Measurements from ENCODE around the gene HLTF.

Gene HLTF

DNA sequence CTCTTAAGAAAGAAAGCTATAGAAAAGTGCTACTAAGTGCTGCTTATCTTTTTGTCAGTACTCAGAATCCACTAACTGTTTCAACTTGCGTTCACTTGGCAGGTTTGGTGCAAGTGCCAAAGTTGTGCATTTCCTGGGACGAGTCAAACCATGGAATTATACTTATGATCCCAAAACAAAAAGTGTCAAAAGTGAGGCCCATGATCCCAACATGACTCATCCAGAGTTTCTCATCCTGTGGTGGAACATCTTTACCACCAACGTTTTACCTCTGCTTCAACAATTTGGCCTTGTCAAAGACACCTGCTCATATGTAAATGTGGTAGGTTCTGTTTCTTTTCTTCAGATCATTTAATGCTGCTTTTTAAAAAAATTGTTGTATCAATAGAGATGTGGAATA is 62.4 kb downstream of the HLTF start:
- no peak overlapping the region for H3K4me3 ChIP-seq (ENCODE audit: control insufficient read depth, low read depth, low read length)
- no peak for DNase-seq (ENCODE audit: low read depth)
- TF ChIP-seq, protein P1, sequence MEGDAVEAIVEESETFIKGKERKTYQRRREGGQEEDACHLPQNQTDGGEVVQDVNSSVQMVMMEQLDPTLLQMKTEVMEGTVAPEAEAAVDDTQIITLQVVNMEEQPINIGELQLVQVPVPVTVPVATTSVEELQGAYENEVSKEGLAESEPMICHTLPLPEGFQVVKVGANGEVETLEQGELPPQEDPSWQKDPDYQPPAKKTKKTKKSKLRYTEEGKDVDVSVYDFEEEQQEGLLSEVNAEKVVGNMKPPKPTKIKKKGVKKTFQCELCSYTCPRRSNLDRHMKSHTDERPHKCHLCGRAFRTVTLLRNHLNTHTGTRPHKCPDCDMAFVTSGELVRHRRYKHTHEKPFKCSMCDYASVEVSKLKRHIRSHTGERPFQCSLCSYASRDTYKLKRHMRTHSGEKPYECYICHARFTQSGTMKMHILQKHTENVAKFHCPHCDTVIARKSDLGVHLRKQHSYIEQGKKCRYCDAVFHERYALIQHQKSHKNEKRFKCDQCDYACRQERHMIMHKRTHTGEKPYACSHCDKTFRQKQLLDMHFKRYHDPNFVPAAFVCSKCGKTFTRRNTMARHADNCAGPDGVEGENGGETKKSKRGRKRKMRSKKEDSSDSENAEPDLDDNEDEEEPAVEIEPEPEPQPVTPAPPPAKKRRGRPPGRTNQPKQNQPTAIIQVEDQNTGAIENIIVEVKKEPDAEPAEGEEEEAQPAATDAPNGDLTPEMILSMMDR (IDR thresholded peaks at IDR 0.05; ENCODE audit: control insufficient read depth, insufficient read depth, low read depth, low read length, missing control alignments): no peak

DNA sequence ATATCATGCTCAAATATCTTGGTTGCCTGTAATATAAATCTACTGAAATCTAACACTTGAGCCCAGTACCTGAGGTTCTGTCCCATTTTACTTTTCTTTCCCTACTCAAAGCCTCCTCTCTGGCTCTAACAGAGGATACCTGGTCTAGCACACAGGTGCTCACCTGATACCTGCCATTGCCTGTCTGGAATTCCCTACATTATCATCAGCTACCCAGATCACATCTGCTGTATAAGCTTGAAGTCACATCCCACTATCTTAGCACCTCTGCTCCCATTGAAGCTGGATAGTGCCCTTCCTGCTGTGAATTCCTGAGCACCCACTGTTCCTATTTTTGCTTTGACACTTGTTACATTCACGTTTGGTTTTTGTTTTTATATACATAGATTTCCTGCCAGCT is 64.5 kb downstream of the HLTF start:
- no peak for DNase-seq (ENCODE audit: low read depth)
- H3K4me3 ChIP-seq (ENCODE audit: control insufficient read depth, low read depth, low read length): no peak overlapping the region
- TF ChIP-seq, protein P1 (IDR thresholded peaks at IDR 0.05; ENCODE audit: control insufficient read depth, insufficient read depth, low read depth, low read length, missing control alignments): no peak

DNA sequence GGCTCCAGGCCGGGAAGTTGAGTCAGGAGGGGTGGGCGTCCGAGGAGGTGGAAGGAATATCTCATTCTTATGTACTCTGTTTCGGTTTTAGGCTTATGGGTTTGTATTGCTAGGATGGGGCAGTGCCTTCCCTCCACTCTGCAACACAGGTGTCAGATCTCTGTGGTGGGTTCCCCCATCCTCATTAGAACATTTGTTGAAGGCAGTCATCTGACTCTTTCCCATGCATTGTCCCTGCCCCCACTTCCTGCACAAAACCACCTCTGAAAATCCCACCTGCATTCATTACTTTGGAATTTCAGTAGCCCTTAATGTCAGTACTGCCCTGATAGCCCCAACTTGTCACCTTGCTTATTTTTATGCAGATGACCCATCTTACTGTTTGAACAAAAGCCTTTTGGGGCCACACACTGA is 65.5 kb downstream of the HLTF start:
- TF ChIP-seq, protein P1 (IDR thresholded peaks at IDR 0.05; ENCODE audit: control insufficient read depth, insufficient read depth, low read depth, low read length, missing control alignments): no peak
- no peak overlapping the region for H3K4me3 ChIP-seq (ENCODE audit: control insufficient read depth, low read depth, low read length)
- no peak for DNase-seq (ENCODE audit: low read depth)

DNA sequence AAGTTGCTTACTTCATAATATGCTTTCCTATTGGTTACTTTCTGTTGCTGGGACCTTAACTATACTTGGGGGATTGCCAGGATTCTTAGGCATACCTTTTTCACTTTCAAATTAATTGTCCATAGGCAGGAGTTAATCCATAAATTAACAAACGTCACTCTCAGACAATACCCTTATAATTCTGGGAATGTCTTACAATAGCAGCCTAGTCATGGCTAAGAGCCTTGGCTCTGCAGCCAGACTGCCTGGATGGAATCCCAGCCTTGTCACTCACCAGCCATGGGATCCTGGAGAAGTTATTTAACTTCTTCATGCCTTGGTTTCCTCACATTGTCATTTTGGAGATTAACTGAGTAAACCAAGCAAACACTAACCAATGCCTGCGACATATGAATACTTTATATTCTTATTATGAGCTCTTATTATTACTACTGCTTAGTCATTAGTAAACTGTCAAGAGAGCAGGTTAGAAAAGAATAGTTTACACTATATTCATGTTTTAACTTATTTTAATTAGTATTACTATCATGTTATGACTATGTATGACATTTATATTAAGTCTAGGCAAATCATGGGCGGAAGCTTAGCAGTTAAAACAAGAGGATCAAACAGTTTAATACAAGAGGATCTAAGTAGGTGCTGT is 66.0 kb downstream of the HLTF start:
- no peak for DNase-seq (ENCODE audit: low read depth)
- TF ChIP-seq, protein P1 (IDR thresholded peaks at IDR 0.05; ENCODE audit: control insufficient read depth, insufficient read depth, low read depth, low read length, missing control alignments): no peak
- no peak overlapping the region for H3K4me3 ChIP-seq (ENCODE audit: control insufficient read depth, low read depth, low read length)

DNA sequence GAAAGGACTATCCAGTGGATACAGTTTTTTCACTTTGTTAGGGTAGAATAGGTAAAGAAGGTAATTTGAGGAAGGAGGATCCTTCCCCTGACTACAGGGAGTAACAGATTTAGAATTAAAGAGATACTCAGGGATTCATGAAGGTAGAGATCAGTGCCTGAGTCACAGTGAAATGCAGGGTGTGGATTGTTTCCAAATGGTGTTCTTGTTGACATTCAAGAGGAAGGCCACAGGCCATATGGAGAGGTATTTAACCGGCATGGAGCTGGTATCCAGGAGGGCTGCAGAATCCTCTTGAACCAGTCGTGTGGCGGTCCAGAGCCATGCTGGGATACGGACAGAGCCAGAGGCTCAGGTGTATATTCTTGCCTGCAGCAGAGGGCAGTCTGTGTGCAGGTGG is 66.8 kb downstream of the HLTF start:
- H3K4me3 ChIP-seq (ENCODE audit: control insufficient read depth, low read depth, low read length): no peak overlapping the region
- TF ChIP-seq, protein P1 (IDR thresholded peaks at IDR 0.05; ENCODE audit: control insufficient read depth, insufficient read depth, low read depth, low read length, missing control alignments): no peak
- no peak for DNase-seq (ENCODE audit: low read depth)

DNA sequence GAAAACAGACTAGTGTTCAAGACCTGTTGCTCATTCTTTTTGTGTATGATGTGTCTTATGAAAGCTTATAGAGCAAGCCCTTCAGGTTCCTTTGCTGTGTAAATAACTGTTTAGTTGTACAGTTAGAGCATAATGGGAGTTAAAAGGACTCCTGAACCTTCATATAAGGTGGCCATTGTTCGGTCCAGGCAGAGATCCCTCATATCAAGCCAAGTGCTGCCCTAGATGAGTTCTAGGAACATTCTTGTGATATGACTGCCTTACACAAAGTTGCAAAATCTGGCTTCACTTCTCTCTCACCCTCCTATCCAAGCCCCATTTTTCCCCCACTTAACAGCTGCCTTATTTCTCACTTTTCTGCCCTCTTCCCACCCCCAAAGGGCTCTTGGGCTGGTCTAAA is 68.1 kb downstream of the HLTF start:
- H3K4me3 ChIP-seq (ENCODE audit: control insufficient read depth, low read depth, low read length): no peak overlapping the region
- no peak for DNase-seq (ENCODE audit: low read depth)
- TF ChIP-seq, protein P1 (IDR thresholded peaks at IDR 0.05; ENCODE audit: control insufficient read depth, insufficient read depth, low read depth, low read length, missing control alignments): no peak

Measured in AG09309 (cell line).